Measurements from ENCODE around the gene GSTA3. TPM values are rescaled to one million over a fixed set of nuclear protein-coding genes. Genes with fewer than 3 reads are reported as not detected.

GSTA3 gene
- total and polyA plus RNA-seq, 2 of the 4 experiments (the other 2 are of a cell fraction): not detected

DNA sequence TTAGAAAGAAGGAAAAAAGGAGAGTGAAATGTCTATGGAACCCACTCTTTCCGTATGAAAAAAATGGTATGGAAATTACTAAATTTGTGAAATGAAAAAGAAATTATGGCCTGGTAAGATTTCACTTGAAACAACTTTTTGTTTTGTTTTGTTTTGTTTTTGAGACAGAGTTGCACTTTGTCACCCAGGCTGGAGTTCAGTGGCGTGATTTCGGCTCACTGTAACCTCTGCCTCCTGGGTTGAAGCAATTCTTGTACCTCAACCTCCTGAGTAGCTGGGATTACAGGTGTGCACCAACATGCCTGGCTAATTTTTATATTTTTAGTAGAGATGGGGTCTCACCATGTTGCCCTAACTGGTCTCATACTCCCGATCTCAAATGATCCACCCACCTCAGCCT, 51.1 kb downstream of the GSTA3 start:
- Histone ChIP-seq H3K18ac (ENCODE audit: low read depth, low read length) (no peak overlapping the region), H3K79me1 (ENCODE audit: low read depth in 1 of 2, low read length in 2 of 2) (no peaks in the 10 kb centered on the region), H2AK9ac (replicated peaks; ENCODE audit: low read depth, low read length, poor library complexity) (no peak overlapping the region), H3K14ac (replicated peaks; ENCODE audit: low read depth, low read length) (no peak overlapping the region), H3K23ac (ENCODE audit: low read depth, low read length) (no peak overlapping the region), H2AFZ (replicated peaks; ENCODE audit: low read length, poor library complexity) (no peak overlapping the region), H4K91ac (ENCODE audit: insufficient read depth, low read depth, low read length) (no peak overlapping the region), H3K36me3 (ENCODE audit: control insufficient read depth, insufficient read depth, low read length) (no peaks in the 10 kb centered on the region), H3K9ac (ENCODE audit: low read depth, low read length) (no peak overlapping the region), H2BK5ac (ENCODE audit: low read depth, low read length, poor library complexity, severe bottlenecking) (no peak overlapping the region), H3K4me1 (ENCODE audit: control insufficient read depth, insufficient read depth, low read length) (no peaks in the 10 kb centered on the region; the same call in 1 of the 2 replicates), H3K4me3 (ENCODE audit: insufficient read depth, low read depth, low read length) (no peak overlapping the region), H3K9me1 (ENCODE audit: insufficient read depth, low read length) (no peaks in the 10 kb centered on the region), H3K4me2 (ENCODE audit: low read depth, low read length) (no peak overlapping the region), H3K27ac (ENCODE audit: insufficient read depth, low read length) (no peak overlapping the region), H3K9me3 (ENCODE audit: control insufficient read depth, insufficient read depth, low read length) (no peaks in the 10 kb centered on the region), H2BK120ac (ENCODE audit: low read depth, low read length) (no peak overlapping the region), H3K4ac (ENCODE audit: low read depth, low read length) (no peak overlapping the region), H2BK15ac (ENCODE audit: low read depth, low read length) (no peak overlapping the region), H4K5ac (ENCODE audit: low read depth, low read length) (no peak overlapping the region), H4K20me1 (ENCODE audit: insufficient read depth, low read length) (no peaks in the 10 kb centered on the region), H2BK20ac (ENCODE audit: low read depth, low read length) (no peak overlapping the region), H2AK5ac (ENCODE audit: low read depth, low read length) (no peak overlapping the region), H3K56ac (ENCODE audit: extremely low read depth, insufficient read depth, low read length) (no peak overlapping the region), H3K27me3 (ENCODE audit: control insufficient read depth, insufficient read depth, low read length) (peaks cover 7% of the 10 kb centered on the region), H4K8ac (ENCODE audit: low read depth in 2 of 2, low read length in 2 of 2) (no peak overlapping the region)
- BruUV-seq (replicated peaks): no TSS peak
- ChIA-PET POLR2A (ENCODE audit: unreplicated experiment) (no interaction called here), CTCF (no interaction called here)
- TF ChIP-seq MXI1 (IDR thresholded peaks at IDR 0.05; ENCODE audit: borderline replicate concordance, low read depth, low read length): no peak
- no peak for TF ChIP-seq MAZ (IDR thresholded peaks at IDR 0.05; ENCODE audit: borderline replicate concordance, low read depth, low read length)
- no peak for TF ChIP-seq SMC3 (IDR thresholded peaks at IDR 0.05; ENCODE audit: low read depth, low read length)
- no peak for TF ChIP-seq RCOR1 (IDR thresholded peaks at IDR 0.05; ENCODE audit: insufficient replicate concordance, low read length)
- TF ChIP-seq CEBPB (IDR thresholded peaks at IDR 0.05; ENCODE audit: low read depth, low read length): no peak
- TF ChIP-seq BHLHE40 (IDR thresholded peaks at IDR 0.05; ENCODE audit: low read depth, low read length): no peak
- TF ChIP-seq CHD1 (IDR thresholded peaks at IDR 0.05; ENCODE audit: low read depth, low read length): no peak
- TF ChIP-seq, protein P1, sequence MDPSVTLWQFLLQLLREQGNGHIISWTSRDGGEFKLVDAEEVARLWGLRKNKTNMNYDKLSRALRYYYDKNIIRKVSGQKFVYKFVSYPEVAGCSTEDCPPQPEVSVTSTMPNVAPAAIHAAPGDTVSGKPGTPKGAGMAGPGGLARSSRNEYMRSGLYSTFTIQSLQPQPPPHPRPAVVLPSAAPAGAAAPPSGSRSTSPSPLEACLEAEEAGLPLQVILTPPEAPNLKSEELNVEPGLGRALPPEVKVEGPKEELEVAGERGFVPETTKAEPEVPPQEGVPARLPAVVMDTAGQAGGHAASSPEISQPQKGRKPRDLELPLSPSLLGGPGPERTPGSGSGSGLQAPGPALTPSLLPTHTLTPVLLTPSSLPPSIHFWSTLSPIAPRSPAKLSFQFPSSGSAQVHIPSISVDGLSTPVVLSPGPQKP (IDR thresholded peaks at IDR 0.05; ENCODE audit: borderline replicate concordance, low read depth, low read length): no peak
- TF ChIP-seq, protein P2, sequence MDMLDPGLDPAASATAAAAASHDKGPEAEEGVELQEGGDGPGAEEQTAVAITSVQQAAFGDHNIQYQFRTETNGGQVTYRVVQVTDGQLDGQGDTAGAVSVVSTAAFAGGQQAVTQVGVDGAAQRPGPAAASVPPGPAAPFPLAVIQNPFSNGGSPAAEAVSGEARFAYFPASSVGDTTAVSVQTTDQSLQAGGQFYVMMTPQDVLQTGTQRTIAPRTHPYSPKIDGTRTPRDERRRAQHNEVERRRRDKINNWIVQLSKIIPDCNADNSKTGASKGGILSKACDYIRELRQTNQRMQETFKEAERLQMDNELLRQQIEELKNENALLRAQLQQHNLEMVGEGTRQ (IDR thresholded peaks at IDR 0.05; ENCODE audit: low read depth, low read length): no peak
- TF ChIP-seq MAFK (IDR thresholded peaks at IDR 0.05; ENCODE audit: low read depth, low read length): no peak
- no peak for TF ChIP-seq NFE2L2 (IDR thresholded peaks at IDR 0.05; ENCODE audit: low read depth, low read length)
- TF ChIP-seq POLR2A (IDR thresholded peaks at IDR 0.05; ENCODE audit: low read depth, low read length): no peak
- no peak for TF ChIP-seq FOS (IDR thresholded peaks at IDR 0.05; ENCODE audit: low read depth, low read length)
- TF ChIP-seq RFX5 (IDR thresholded peaks at IDR 0.05; ENCODE audit: low read depth, low read length): no peak
- TF ChIP-seq, protein P3, sequence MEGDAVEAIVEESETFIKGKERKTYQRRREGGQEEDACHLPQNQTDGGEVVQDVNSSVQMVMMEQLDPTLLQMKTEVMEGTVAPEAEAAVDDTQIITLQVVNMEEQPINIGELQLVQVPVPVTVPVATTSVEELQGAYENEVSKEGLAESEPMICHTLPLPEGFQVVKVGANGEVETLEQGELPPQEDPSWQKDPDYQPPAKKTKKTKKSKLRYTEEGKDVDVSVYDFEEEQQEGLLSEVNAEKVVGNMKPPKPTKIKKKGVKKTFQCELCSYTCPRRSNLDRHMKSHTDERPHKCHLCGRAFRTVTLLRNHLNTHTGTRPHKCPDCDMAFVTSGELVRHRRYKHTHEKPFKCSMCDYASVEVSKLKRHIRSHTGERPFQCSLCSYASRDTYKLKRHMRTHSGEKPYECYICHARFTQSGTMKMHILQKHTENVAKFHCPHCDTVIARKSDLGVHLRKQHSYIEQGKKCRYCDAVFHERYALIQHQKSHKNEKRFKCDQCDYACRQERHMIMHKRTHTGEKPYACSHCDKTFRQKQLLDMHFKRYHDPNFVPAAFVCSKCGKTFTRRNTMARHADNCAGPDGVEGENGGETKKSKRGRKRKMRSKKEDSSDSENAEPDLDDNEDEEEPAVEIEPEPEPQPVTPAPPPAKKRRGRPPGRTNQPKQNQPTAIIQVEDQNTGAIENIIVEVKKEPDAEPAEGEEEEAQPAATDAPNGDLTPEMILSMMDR (conservative IDR thresholded peaks at IDR 0.05; ENCODE audit: low read depth, low read length): no peak
- no peak for TF ChIP-seq RAD21 (IDR thresholded peaks at IDR 0.05; ENCODE audit: low read length)
- WGBS, 2 experiments (ENCODE audit: extremely low coverage in 2 of 2, insufficient read length in 1 of 2): no CpG with 5 or more reads among the region's 4 CpGs
- DNase-seq: no peak
- in situ Hi-C loops (cut with MboI; ENCODE audit: low sequenced_read_pairs): no loop called here
- intact Hi-C loops (cut with micrococcal nuclease): no loop called here
- dilution Hi-C loops (cut with HindIII; ENCODE audit: low sequenced_read_pairs, unreplicated experiment): no loop called here
- ATAC-seq (ENCODE audit: low read depth): no peak

All from IMR-90 (cell line).